Measurements from ENCODE around the gene OR2T35.
"Not testable (repeated sequence)": the region's sequence is repeated elsewhere in the genome, so short reads cannot be mapped to it uniquely, and the experiment has no call there.

Gene OR2T35, protein sequence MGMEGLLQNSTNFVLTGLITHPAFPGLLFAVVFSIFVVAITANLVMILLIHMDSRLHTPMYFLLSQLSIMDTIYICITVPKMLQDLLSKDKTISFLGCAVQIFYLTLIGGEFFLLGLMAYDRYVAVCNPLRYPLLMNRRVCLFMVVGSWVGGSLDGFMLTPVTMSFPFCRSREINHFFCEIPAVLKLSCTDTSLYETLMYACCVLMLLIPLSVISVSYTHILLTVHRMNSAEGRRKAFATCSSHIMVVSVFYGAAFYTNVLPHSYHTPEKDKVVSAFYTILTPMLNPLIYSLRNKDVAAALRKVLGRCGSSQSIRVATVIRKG

GRCh38 chr1:248645178-248645577, at the start of gene OR2T35:
TSS of gene OR2T35 (minus strand) at chr1:248645278. CDS start at chr1:248639258, 6,020 bp downstream.
- DNase-seq: not testable (repeated sequence)

DNA sequence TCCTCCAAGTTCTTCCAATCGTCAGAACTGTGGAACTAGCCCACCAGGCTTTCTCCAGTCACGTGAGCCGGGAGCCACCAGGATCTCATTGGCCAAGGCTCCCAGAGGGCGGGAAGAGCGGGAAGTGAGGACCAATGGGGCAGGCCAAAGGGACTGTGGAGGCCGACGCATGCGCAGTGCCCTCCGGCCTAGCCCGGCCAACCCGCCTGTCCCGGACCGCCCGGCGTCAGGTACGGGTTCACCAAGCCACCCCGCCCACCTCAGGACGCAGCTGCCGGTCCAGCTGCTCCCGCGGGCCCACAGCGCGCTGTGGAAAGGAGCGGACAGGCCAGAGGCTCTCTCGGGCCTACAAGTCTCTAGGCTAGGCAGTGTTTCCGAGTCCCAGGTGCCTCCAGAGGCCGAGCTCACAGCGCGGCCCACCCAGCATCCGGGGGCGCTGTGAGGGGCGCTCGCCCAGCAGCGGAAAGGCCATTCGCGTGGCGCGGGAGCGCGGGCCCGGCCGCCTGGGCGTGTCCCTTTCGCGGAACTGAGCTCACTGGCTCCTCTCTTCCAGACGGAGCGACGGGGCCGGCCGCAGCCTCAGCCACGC, 46.6 kb upstream of the OR2T35 start:
- no peak for DNase-seq

DNA sequence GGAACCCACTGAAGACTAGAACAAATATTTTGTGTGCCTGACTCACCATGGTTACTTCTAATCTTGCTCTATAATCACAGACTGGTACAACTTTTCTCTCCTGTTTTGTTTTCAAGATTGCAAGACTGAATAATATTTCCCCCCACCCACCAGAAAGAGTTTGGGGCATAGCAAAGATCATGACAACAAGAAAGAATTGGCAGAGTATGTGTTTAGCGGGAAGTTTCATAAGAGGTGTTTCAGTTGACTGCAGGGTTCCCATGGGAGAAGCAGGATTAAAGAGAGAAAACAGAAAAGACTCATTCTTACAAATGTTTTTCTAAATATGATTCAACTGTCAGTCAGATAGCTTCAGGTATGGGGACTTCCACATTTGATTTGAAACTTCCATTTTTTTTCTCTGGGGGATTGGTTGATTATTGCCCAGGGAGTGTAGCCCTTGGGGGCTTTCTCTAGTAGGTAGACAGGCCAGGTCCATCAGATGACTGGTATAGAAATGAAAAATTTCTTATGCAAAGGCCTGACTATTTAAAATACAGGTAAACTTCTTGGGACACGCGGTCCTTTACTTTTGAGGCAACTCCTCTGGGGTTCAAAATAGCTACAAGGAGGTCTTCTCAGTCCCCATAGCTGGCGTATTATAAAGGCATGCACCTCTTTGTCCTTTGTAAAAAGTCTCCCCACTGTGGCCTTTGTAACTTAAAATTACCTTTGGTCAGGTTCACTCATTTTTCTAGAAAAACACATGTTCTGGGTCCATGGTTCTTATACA, 43.6 kb upstream of the OR2T35 start:
- no peak for DNase-seq

GRCh38 chr1:248686815-248687214, 41.7 kb upstream of the OR2T35 start:
- peak; percentile 34 for DNase-seq

DNA sequence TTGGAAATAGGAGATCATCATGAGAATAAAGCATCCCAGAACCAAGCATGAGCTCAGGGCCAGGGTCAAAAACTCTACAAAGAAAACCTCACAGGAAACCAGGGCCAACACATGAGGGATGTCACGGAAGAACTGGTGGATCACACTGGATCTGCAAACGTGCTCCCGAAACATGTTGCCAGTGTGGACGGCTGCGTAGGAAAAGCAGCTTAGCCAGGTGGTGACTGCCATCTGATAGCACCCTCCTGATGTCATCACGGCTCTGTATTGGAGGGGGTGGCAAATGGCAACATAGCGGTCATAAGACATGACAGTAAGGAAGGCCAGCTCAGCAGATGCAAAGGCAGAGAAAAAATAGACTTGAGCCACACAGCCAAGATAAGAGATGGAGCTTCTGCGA, 36.6 kb upstream of the OR2T35 start:
- no peak for DNase-seq

GRCh38 chr1:248670003-248670402, 24.9 kb upstream of the OR2T35 start:
- DNase-seq: no peak

DNA sequence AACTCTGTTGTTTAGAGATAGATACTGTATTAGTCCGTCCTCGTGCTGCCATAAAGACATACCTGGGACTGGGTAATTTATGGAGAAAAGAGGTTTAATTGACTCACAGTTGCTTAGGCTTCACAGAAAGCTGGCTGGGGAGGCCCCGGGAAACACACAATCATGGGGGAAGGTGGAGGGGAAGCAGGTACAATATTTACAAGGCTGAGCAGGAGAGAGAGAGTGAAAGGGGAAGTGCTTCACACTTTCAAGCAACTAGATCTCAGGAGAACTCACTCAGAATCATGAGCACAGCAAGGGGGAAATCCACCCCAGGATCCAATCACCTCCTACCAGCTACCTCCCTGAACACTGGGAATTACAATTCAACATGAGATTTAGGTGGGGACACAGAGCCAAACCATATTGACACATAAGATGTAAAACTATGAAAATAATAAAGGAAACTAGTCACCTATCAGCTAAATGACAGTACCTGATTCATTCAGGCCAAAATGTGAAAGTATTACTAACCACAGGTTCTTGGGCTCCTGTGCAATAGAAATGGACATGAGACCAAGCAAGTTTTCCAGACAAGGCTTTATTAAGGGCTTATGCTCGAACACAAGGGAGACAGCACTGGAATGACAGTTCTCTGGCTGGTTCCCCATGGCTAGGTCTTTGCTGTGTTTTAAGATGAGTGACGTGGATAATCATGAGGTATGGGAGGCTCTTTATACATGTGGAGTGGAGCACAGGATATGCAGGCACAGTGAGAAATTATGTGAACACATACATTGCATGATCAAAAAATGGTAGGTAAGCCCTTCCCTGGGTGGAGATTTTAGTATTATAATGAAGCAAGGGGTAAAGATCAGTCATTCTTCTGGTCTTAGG, 18.6 kb upstream of the OR2T35 start:
- not testable (repeated sequence) for DNase-seq

GRCh38 chr1:248656797-248657196, 11.7 kb upstream of the OR2T35 start:
- DNase-seq: not testable (repeated sequence)

DNA sequence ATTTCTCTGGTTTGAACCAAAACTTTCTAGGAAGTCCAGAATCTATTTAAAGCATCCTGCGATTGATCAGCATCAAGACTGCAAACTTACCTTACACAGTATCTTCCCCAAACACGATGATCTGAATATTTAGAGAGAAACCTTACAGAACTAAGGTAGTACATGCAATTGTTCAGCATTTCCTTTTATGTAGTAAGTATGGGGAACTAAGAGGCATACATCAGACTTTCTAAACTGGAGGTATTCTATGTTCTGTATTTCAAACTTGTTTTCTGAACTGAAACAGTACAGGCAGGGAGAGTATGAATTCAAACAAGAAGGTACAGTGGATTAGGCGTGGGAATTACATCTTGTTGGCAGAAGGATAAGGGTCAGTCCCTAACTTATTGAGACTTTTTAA, 10.3 kb upstream of the OR2T35 start, which contains the start of gene OR2T27:
Gene OR2T27 (minus strand): TSS at position 175 of the 400 bp plus-strand sequence. CDS start 4,644 bp downstream, outside the sequence.
- DNase-seq: not testable (repeated sequence)

DNA sequence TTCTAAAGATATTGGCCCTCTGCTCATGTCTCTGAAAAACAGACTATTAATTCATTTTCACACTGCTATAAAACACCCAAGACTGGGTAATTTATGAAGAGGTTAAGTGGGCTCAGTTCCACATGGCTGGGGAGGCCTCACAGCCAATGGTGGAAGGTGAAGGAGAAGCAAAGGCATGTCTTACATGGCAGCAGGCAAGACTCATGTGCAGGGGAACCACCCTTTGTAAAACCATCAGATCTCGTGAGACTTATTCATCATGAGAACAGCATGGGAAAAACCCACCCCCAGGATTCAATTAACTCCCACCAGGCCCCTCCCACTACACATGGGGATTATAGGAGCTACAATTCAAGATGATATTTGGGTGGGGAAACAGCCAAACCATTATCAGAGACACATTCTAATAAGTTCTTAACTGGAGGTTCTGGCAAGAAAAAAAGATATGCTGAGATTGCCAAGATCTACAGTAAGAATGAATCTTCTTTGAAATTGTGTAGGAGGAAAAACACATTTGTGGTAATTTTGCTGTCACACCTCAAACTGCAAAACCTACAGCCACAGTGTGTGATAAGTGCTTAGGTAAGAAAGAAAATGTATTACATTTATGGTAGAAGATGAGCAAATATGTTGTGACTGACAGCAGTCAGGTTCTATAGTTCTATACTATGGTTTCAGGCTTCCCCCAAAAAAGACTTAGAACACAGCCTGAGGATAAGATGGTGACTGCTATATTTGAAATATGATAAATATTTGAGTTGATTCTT, 3.9 kb upstream of the OR2T35 start:
- DNase-seq: not testable (repeated sequence)

GRCh38 chr1:248642971-248643651, 2.0 kb downstream of the OR2T35 start:
- not testable (repeated sequence) for DNase-seq

DNA sequence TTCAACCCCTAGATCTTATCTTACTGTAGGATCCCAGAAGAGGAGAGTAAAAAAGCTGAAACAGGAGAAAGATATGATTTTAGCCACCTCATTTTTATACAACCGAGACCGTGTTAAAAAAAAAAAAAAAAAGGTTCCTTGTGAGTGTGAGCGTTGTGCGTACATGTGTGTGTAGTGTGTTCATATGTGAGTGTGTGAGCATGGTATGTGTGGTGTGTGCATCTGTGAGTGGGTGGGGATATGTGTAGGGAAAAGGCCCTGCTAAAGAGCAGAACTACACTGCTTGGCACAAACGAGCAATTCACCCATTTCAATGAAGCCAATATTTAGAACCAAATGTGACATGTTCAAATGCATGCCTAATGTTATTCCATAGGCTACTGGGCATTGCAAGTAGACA, 3.5 kb downstream of the OR2T35 start:
- DNase-seq: not testable (repeated sequence)

GRCh38 chr1:248640906-248641305, 4.2 kb downstream of the OR2T35 start:
- DNase-seq: not testable (repeated sequence)

- not testable (repeated sequence) for DNase-seq
Observed at GRCh38 chr1:248639652-248640051, 5.4 kb downstream of the OR2T35 start.

DNA sequence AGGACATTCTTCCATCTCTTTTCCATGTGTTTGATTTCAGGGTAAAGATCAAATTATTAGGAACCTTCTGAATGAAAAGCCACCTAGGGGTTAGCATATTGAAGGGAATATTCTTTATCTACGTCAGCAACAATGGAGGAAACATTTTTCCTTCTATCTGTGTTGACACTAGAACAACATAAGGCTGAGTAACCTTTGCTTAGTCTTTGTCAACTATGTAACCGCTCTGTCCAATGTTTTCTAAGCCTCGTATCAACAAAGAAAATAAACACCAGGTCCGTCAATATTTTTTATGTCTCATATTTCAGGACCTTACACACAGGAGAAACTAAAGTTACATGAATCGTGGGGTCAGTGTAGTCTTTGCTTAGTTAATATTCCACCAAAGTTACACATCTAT, 8.5 kb downstream of the OR2T35 start:
- DNase-seq: not testable (repeated sequence)

DNA sequence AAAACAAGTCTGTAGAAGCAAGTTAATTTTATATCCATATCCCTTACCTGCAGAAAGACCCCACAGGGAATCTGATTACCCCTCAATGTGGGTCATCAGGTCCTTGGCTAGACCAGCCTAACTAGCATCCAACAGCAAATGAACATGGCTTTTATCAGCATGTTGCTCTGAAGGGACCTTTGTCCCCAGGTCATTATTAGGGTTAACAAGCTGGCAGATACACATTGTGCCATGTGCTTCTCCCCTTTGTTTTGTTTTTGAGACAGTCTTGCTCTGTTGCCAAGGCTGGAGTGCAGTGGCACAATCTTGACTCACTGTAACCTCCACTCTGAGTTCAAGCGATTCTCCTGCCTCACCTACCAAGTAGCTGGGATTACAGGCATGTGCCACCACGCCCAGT, 10.1 kb downstream of the OR2T35 start, which contains the start of gene OR2T11:
Gene OR2T11 (minus strand): TSS at position 101 of the 400 bp plus-strand sequence. CDS start 7,963 bp downstream, outside the sequence.
- not testable (repeated sequence) for DNase-seq

DNA sequence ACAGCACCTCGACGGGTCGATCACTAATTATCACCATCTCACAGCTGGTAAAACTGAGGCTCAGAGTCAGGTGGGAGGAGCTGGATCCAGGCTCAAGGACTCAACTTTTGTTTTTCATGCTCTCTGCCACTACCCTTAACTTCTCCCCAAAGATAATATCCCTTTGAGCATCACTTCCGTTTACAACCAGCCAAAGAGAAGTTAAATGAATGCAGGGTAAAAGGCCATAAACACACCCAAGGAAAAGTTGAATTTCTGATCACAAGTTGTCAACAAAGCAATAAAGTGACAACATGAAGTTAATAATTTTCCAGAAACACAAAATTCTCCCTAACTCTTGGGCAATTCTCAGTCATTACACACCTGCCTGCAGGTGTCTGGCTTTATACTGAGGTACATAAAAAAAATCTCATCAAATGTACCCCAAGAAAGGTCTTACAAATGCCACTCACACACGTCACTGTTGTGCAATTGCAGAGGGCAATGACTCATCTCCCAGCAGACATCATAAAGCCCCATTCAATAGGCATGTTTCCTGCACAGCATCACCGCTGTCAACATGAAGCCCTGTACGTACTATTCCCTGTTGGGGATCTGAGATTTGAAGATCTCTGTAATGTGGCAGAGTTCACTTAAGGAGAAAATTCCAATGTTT, 13.6 kb downstream of the OR2T35 start:
- DNase-seq: no peak

DNA sequence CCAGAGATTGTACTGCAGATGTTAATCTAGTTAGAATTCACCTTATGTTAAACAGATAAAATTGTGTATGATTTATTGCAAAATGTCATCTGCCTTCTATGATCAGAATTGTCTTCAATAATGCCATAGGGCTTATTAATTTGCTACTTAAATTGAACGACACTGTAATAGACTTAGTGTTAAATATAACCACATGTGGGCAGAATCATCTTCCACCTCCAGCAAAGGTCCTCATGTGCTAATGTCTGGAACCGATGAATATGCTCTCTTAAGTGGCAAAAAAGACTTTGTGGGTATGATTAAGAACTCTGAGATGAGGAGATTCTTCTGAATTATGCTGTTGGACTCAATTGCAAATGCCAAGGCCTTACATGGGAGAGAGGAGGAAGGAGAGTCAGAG, 14.5 kb downstream of the OR2T35 start:
- DNase-seq: no peak

DNA sequence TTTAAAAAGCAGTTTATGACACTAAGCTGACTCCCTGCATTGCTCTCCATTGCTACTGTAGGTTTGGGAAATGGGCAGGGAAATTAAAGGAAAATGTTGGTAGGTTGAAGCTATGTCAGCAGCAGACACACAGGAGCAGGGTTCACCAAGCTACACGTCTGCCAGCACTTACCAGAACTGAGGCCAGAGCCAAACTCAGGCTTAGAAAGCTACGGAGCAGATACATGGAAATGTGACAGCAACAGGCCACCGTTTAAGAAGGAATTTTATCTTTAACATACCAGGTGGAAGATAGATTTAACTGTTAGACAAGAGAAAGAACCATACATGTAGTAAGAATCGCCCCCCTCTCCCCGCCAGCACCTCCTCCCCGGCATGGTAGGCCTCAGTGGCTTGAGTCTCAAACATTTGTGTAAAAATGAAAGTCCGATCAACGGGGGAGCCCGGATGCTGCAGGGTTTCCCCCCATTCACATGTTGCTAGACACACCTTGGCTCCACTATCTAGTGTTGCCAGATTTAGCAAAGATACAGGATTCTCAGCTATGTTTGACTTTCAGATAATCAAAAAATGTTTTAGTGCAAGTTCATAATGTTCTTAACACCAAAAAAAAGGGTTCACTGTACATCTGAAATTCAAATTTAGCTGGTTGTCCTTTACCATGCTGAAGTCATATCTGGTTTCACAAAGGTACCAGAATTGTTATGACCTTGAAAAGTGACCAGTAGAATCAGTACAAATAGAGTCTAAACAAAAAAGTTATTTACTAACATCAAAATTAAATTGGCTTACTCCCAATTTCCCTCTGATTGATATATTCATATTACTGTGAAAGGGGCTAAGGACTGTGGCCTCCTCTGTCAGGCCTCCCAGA, 16.9 kb downstream of the OR2T35 start:
- no peak for DNase-seq
